Measurements from ENCODE around the gene PON3. TPM values are rescaled to one million over a fixed set of nuclear protein-coding genes. Genes with fewer than 3 reads are reported as not detected.

PON3 gene
- total RNA-seq, 4 donors from 2014 or later, result 4.2 to 11.8 (median 8.6) TPM

GRCh38 chr7:95412075-95412474 lies 15.9 kb upstream of the PON3 start:
- intact Hi-C loops (cut with DNase I), result no loop called here
- no peaks in the 10 kb centered on the region for H3K9me3 ChIP-seq
- H3K4me3 ChIP-seq (replicated peaks in 1 of 3), result no peak overlapping the region
- no peaks in the 10 kb centered on the region for H3K36me3 ChIP-seq
- no peak for DNase-seq
- H3K27me3 ChIP-seq, result no peaks in the 10 kb centered on the region
- H3K4me1 ChIP-seq, result no peaks in the 10 kb centered on the region
- H3K27ac ChIP-seq, result no peak overlapping the region
- no peak for TF ChIP-seq POLR2A (IDR thresholded peaks at IDR 0.05)
- no peak for TF ChIP-seq CTCF (IDR thresholded peaks at IDR 0.05)
- WGBS, 2 donors, result 91 to 96% methylated on average over 4 of the region's 4 CpGs

DNA sequence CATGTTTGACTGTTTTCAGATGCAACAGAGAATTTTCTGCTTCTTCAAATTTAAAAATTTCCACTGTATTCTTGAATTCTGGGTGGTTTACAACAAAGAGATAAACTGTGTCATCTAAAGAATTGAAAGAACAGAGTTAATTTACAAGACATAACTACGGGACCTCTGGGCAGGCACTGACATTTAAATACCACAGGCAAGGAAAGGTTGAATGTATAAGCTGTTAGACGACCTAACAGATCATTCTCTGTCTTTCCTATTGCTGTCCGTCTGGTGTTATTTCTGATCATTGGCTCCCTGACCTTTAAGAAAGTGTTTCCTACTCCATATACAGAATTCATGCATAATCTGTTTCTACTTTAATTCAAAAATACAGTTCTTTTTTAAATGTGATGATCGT lies 15.5 kb upstream of the PON3 start:
- intact Hi-C loops (cut with DNase I), result no loop called here
- no peak for TF ChIP-seq CTCF (IDR thresholded peaks at IDR 0.05)
- TF ChIP-seq POLR2A (IDR thresholded peaks at IDR 0.05), result no peak
- H3K4me1 ChIP-seq, result no peaks in the 10 kb centered on the region
- H3K27ac ChIP-seq, result no peak overlapping the region
- H3K36me3 ChIP-seq, result no peaks in the 10 kb centered on the region
- H3K9me3 ChIP-seq, result no peaks in the 10 kb centered on the region
- no peaks in the 10 kb centered on the region for H3K27me3 ChIP-seq
- no peak overlapping the region for H3K4me3 ChIP-seq (replicated peaks in 1 of 3)
- WGBS, 2 donors, result 87 to 91% methylated on average over 4 of the region's 4 CpGs
- no peak for DNase-seq

- Histone ChIP-seq H3K4me3 (replicated peaks in 1 of 3) (no peak overlapping the region), H3K36me3 (no peaks in the 10 kb centered on the region), H3K27ac (no peak overlapping the region), H3K9me3 (no peaks in the 10 kb centered on the region), H3K27me3 (no peaks in the 10 kb centered on the region), H3K4me1 (no peaks in the 10 kb centered on the region)
- WGBS, 2 donors, result 96 to 98% methylated on average over 3 of the region's 3 CpGs
- intact Hi-C loops (cut with DNase I), result no loop called here
- no peak for TF ChIP-seq CTCF (IDR thresholded peaks at IDR 0.05)
- no peak for TF ChIP-seq POLR2A (IDR thresholded peaks at IDR 0.05)
- DNase-seq, result no peak
These were observed 14.9 kb upstream of the PON3 start for GRCh38 chr7:95411036-95411435.

DNA sequence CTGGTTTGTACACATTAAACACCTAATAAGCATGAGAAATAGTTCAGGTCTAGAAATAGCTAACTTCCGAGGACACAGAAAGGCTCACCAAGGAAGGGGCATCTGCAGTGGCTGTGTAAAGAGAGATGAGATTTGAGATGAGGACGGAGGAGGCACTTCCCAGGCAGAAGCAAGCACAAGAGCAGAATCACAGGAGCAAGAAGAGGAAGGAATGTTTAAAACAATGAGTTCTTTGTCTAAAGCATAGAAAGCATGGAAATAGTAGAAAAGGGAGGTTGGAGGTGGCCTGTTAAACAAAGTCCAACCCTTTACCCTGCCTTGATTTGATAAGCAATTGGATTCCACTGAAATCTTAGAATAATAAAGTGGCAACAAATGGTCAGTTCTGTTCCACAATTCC lies 11.6 kb upstream of the PON3 start:
- no peak overlapping the region for H3K4me3 ChIP-seq (replicated peaks in 1 of 3)
- no peaks in the 10 kb centered on the region for H3K4me1 ChIP-seq
- TF ChIP-seq POLR2A (IDR thresholded peaks at IDR 0.05) (no peak), CTCF (IDR thresholded peaks at IDR 0.05) (no peak)
- H3K36me3 ChIP-seq, result no peaks in the 10 kb centered on the region
- DNase-seq, result no peak
- H3K27ac ChIP-seq, result no peak overlapping the region
- 84 to 90% methylated on average over 2 of the region's 2 CpGs for WGBS, 2 donors
- intact Hi-C loops (cut with DNase I), result no loop called here
- no peaks in the 10 kb centered on the region for H3K9me3 ChIP-seq
- H3K27me3 ChIP-seq, result no peaks in the 10 kb centered on the region

- no peak for DNase-seq
- H3K4me3 ChIP-seq (replicated peaks in 1 of 3), result no peak overlapping the region
- 95 to 97% methylated on average over 6 of the region's 6 CpGs for WGBS, 2 donors
- no peak for TF ChIP-seq CTCF (IDR thresholded peaks at IDR 0.05)
- no peak for TF ChIP-seq POLR2A (IDR thresholded peaks at IDR 0.05)
- H3K9me3 ChIP-seq, result no peaks in the 10 kb centered on the region
- H3K27ac ChIP-seq, result no peak overlapping the region
- no peaks in the 10 kb centered on the region for H3K4me1 ChIP-seq
- H3K27me3 ChIP-seq, result no peaks in the 10 kb centered on the region
- H3K36me3 ChIP-seq, result no peaks in the 10 kb centered on the region
- intact Hi-C loops (cut with DNase I), result no loop called here
These were observed 9.6 kb upstream of the PON3 start for GRCh38 chr7:95405800-95406199.
